GM06990 (cell line): Measurements from ENCODE around the gene ALDH16A1.

Source experiments
- DNase-seq: peaks from one replicate; pipeline ENCODE4 v3.0.0-alpha.2; 2011; ENCODE audit not compliant: insufficient read length; ENCODE audit errors: extremely low read depth
- H3K27me3 ChIP-seq: replicated peaks from 2 replicates; pipeline ENCODE4 v1.6.0; 2011; ENCODE audit warnings: low read length; ENCODE audit not compliant: control insufficient read depth, insufficient read depth
- H3K36me3 ChIP-seq: 2 replicates; pipeline ENCODE4 v1.5.1; 2011; ENCODE audit warnings: low read length; ENCODE audit not compliant: control insufficient read depth, insufficient read depth
- H3K4me3 ChIP-seq: replicated peaks from 2 replicates; pipeline ENCODE4 v1.5.1; 2011; ENCODE audit warnings: low read depth, mild to moderate bottlenecking, control low read depth, low read length
- TF ChIP-seq, protein P1 (sequence below): IDR thresholded peaks from 2 replicates; pipeline ENCODE4 v1.5.1; 2011; ENCODE audit warnings: low read length, control low read depth, mild to moderate bottlenecking, inconsistent platforms; ENCODE audit not compliant: insufficient read depth, poor library complexity, severe bottlenecking

Gene ALDH16A1

DNA sequence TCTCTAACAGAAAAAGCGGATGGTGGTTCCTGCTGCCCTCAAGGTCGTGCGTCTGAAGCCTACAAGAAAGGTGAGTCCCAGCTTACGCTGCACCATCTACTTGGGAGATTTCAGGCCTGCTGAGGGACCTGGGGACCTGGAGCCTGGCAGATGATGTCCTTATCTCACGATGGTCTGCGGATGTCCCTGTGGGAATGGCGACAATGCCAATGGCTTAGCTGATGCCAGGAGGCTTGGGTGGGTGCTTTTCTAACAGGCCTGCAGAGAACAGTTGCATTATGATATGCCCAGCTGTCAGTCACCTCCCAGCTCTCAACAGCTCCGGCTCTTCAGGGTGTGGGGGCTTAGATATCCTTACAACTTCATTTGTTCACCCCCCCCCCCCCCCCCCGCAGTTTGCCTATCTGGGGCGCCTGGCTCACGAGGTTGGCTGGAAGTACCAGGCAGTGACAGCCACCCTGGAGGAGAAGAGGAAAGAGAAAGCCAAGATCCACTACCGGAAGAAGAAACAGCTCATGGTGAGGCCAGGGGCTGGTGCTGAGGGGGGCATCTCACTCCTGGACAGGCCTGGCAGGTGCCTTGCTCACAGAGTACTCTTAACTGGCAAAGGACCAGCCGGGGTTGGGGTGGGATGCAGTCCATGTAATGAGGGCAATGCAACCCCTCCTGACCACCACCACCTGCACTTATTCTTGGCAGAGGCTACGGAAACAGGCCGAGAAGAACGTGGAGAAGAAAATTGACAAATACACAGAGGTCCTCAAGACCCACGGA lies 38.2 kb downstream of the ALDH16A1 start:
- H3K4me3 ChIP-seq = peak overlapping the region; percentile 99
- H3K27me3 ChIP-seq = no peaks in the 10 kb centered on the region
- DNase-seq = no peak
- H3K36me3 ChIP-seq = peaks cover 33% of the 10 kb centered on the region
- TF ChIP-seq, protein P1, sequence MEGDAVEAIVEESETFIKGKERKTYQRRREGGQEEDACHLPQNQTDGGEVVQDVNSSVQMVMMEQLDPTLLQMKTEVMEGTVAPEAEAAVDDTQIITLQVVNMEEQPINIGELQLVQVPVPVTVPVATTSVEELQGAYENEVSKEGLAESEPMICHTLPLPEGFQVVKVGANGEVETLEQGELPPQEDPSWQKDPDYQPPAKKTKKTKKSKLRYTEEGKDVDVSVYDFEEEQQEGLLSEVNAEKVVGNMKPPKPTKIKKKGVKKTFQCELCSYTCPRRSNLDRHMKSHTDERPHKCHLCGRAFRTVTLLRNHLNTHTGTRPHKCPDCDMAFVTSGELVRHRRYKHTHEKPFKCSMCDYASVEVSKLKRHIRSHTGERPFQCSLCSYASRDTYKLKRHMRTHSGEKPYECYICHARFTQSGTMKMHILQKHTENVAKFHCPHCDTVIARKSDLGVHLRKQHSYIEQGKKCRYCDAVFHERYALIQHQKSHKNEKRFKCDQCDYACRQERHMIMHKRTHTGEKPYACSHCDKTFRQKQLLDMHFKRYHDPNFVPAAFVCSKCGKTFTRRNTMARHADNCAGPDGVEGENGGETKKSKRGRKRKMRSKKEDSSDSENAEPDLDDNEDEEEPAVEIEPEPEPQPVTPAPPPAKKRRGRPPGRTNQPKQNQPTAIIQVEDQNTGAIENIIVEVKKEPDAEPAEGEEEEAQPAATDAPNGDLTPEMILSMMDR = no peak

DNA sequence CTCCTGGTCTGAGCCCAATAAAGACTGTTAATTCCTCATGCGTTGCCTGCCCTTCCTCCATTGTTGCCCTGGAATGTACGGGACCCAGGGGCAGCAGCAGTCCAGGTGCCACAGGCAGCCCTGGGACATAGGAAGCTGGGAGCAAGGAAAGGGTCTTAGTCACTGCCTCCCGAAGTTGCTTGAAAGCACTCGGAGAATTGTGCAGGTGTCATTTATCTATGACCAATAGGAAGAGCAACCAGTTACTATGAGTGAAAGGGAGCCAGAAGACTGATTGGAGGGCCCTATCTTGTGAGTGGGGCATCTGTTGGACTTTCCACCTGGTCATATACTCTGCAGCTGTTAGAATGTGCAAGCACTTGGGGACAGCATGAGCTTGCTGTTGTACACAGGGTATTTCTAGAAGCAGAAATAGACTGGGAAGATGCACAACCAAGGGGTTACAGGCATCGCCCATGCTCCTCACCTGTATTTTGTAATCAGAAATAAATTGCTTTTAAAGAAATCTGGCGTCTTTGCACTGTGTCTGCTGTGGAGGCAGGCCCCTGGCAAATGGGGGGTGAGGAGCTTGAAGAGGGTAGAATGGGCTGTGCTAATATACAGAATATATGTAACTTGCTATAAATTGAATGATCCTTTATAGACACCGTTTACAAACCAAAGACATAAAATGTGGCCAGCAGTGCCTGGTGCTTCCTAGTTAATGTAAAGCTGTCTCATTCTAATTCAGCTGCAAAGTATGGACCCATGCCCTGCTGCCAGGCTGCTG lies 39.0 kb downstream of the ALDH16A1 start:
- Histone ChIP-seq H3K36me3 (peaks cover 33% of the 10 kb centered on the region), H3K4me3 (no peak overlapping the region), H3K27me3 (no peaks in the 10 kb centered on the region)
- no peak for DNase-seq
- TF ChIP-seq, protein P1 = no peak

DNA sequence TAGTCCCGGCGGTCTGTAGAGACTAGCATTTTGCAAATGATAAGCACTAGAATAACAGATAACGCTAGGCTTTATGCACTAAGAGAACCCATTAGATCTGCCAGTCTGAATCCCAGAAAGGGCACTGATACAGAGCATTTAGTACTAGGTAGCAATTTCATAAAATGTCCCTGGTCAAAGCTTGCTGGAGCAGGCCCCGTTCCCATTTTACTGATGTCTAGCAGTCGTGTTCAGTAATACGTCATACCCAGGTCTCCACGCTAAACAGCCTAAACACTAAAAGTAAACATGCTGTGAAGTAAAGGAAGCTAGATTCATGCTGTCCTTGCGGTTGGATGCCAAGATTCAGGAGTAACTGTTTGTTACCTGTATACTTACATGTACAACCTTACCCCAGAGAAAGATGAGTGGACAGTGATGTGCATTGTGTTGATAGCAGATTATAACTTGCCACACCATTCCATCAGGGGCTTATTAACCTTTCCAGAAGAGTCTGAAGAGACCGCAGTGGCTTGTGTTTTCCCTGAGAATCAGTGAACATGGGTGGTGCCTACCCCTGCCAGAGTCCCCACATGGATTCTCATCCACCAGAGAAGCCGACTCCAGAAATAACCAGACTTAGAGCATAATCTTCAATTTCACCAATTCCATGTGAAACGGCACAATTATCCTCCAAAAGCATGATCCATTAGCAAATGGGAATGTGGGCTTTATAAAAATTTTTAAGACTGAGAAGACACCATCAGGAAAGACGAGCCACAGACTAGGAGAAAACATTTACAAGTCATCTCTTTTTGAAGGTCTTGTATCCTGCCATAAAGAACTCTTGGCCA lies 39.8 kb downstream of the ALDH16A1 start:
- no peak overlapping the region for H3K4me3 ChIP-seq
- H3K27me3 ChIP-seq = no peaks in the 10 kb centered on the region
- DNase-seq = no peak
- TF ChIP-seq, protein P1 = no peak
- peaks cover 38% of the 10 kb centered on the region for H3K36me3 ChIP-seq

DNA sequence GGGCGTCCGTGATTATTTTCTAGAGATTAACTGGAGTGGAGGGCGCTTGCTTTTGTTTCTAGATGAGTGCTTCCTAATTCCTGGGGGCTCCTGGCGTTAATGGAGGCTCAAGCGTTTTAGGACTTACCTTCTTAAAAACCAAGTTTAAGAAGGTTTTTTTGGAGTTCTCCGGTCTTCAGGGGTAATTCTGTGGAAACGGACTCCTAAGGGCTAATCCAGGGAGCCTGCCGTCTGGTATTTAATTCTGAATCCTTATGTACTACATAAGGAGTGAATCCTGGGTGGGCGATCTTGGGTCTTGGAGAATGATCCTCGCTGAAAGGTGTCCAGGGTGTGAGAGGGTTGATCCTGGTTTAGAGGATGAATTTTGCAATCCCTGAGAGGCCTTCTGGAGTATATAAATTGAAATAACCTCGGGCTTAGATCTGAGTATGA lies 43.6 kb downstream of the ALDH16A1 start:
- Histone ChIP-seq H3K27me3 (no peaks in the 10 kb centered on the region), H3K4me3 (peak overlapping the region; percentile 95), H3K36me3 (peaks cover 32% of the 10 kb centered on the region)
- TF ChIP-seq, protein P1 = no peak
- no peak for DNase-seq

DNA sequence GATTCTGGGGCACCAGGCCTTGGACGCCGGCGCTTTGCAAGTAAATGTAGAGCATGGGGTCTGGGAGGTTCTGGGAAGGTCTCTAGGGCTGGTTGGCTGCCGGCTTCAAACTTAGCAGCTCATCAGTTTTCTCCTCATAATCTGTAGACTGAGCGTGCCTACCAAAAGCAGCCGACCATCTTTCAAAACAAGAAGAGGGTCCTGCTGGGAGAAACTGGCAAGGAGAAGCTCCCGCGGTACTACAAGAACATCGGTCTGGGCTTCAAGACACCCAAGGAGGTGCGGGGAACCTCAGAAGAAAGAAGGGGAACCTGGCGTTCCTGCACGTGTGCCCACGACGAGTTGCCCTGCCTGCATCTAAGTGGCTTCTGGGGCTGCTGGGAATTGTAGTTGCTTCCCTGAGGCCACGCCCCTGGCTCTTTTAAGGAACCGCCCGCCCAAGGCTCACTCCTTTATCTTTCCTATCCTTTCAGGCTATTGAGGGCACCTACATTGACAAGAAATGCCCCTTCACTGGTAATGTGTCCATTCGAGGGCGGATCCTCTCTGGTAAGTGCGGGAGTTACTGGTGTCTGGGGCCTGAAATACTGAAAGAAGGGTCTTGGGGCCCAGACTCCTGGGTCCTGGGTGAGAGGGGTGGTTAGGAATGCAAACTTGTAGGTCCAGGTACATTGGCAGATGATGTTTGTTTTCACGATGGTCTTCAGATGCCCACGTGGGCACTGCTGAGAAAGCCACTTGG lies 44.2 kb downstream of the ALDH16A1 start:
- H3K27me3 ChIP-seq = no peaks in the 10 kb centered on the region
- no peak for DNase-seq
- TF ChIP-seq, protein P1 = no peak
- peak overlapping the region; percentile 95 for H3K4me3 ChIP-seq
- H3K36me3 ChIP-seq = peaks cover 28% of the 10 kb centered on the region
